Keratinocyte (primary cell): ENCODE results near the gene CD3E. TPM values are rescaled to one million over a fixed set of nuclear protein-coding genes. Genes with fewer than 3 reads are reported as not detected.

Source experiments
- DNase-seq: peaks from one replicate; pipeline ENCODE4 v3.0.0-alpha.2; 2011; ENCODE audit warnings: low read depth, missing footprints, low spot score
- FAIRE-seq: peaks from 2 replicates; lab custom pipeline; 2011; peaks lifted over from hg19 to GRCh38; lab: Jason Lieb, UNC
- H2AFZ ChIP-seq: 2 replicates; pipeline ENCODE4 v1.6.0; 2012; ENCODE audit warnings: low read length, control low read depth, inconsistent platforms; ENCODE audit not compliant: control insufficient read depth
- H3K27ac ChIP-seq: 2 replicates; pipeline ENCODE4 v1.5.1; 2011; ENCODE audit warnings: low read length; ENCODE audit not compliant: control insufficient read depth, insufficient read depth
- H3K27me3 ChIP-seq: 3 replicates; pipeline ENCODE4 v1.6.0; 2011; ENCODE audit warnings: low read length; ENCODE audit not compliant: control insufficient read depth, insufficient read depth; ENCODE audit errors: extremely low read depth
- H3K36me3 ChIP-seq, 2 experiments: 2 replicates in 1 of 2; 3 replicates in 1 of 2; pipeline ENCODE4 v1.5.1; 2011; ENCODE audit warnings: low read length in 2 of 2, mild to moderate bottlenecking in 1 of 2; ENCODE audit not compliant: control insufficient read depth in 2 of 2, insufficient read depth in 2 of 2; ENCODE audit errors: extremely low read depth in 1 of 2
- H3K4me1 ChIP-seq: 3 replicates; pipeline ENCODE4 v1.5.1; 2011; ENCODE audit warnings: low read length; ENCODE audit not compliant: control insufficient read depth, insufficient read depth; ENCODE audit errors: extremely low read depth
- H3K4me2 ChIP-seq: 3 replicates; pipeline ENCODE4 v1.6.0; 2011; ENCODE audit warnings: low read depth, low read length; ENCODE audit not compliant: control insufficient read depth, insufficient read depth; ENCODE audit errors: extremely low read depth
- H3K4me3 ChIP-seq, 3 experiments: fragments of 200-600 bp in 1 of 3; sonication (generic) in 1 of 3; 2 replicates in 2 of 3; 3 replicates in 1 of 3; pipeline ENCODE4 v1.5.1; 2011 to 2016; ENCODE audit warnings: low read length in 3 of 3, mild to moderate bottlenecking in 3 of 3, control low read depth in 2 of 3, inconsistent platforms in 1 of 3, low read depth in 1 of 3, mixed read lengths in 1 of 3, mixed run types in 1 of 3, moderate library complexity in 1 of 3; ENCODE audit not compliant: control insufficient read depth in 2 of 3, insufficient read depth in 2 of 3; ENCODE audit errors: extremely low read depth in 1 of 3
- H3K79me2 ChIP-seq: 2 replicates; pipeline ENCODE4 v1.6.0; 2012; ENCODE audit warnings: low read length; ENCODE audit not compliant: control insufficient read depth, insufficient read depth
- H3K9ac ChIP-seq: 3 replicates; pipeline ENCODE4 v1.6.0; 2011; ENCODE audit warnings: low read length; ENCODE audit not compliant: control insufficient read depth, insufficient read depth; ENCODE audit errors: extremely low read depth
- H3K9me1 ChIP-seq: 3 replicates; pipeline ENCODE4 v1.6.0; 2011; ENCODE audit warnings: low read length; ENCODE audit not compliant: control insufficient read depth, insufficient read depth; ENCODE audit errors: extremely low read depth
- H3K9me3 ChIP-seq: 2 replicates; pipeline ENCODE4 v1.5.1; 2012; ENCODE audit warnings: low read depth, low read length; ENCODE audit not compliant: control insufficient read depth
- H4K20me1 ChIP-seq: 3 replicates; pipeline ENCODE4 v1.6.0; 2011; ENCODE audit warnings: low read length; ENCODE audit not compliant: control insufficient read depth, insufficient read depth; ENCODE audit errors: extremely low read depth
- EZH2 ChIP-seq: IDR thresholded peaks from one replicate; pipeline ENCODE4 v1.6.1; 2012; ENCODE audit warnings: inconsistent platforms, mild to moderate bottlenecking, low read length, moderate library complexity
- dilution Hi-C: fragments of 300-500 bp; cut with MboI; formaldehyde crosslinking; loops from one replicate; pipeline ENCODE4 v1.7.0; 2020; ENCODE audit warnings: low sequenced_read_pairs; ENCODE audit not compliant: extremely low pct_ligation_motif_present
- polyA plus RNA-seq, 5 experiments: library from polyadenylated mRNA; depleted of rRNA in 3 of 5; stranded (reverse) in 3 of 5; stranded (forward) in 1 of 5; unstranded in 1 of 5; fragments of >200 nt; gene quantifications; 1 replicate in 1 of 5; 2 replicates in 3 of 5; 3 replicates in 1 of 5; pipeline versions ENCODE4 v1.2.1 to v1.2.3, GENCODE V29; 2011 to 2012; ENCODE audit warnings: missing spikeins in 2 of 5, low read depth in 1 of 5, low replicate concordance in 1 of 5
- small RNA-seq, 3 experiments: library from RNA; depleted of rRNA; stranded (forward); fragments of <200 nt; gene quantifications; one replicate each; pipeline ENCODE3, GENCODE V24; 2012; ENCODE audit warnings: low read depth in 3 of 3, low replicate concordance in 1 of 3; ENCODE audit not compliant: insufficient read length in 3 of 3
- TF ChIP-seq, protein P1 (sequence below), 3 experiments: IDR thresholded peaks in 1 of 3; conservative IDR thresholded peaks in 1 of 3; optimal IDR thresholded peaks in 1 of 3; 2 replicates in 2 of 3; 3 replicates in 1 of 3; pipeline versions ENCODE3 to v1.5.1; 2011; ENCODE audit warnings: low read length in 3 of 3, mild to moderate bottlenecking in 3 of 3, moderate library complexity in 2 of 3, control low read depth in 1 of 3, inconsistent platforms in 1 of 3; ENCODE audit not compliant: insufficient read depth in 2 of 3; ENCODE audit errors: extremely low read depth in 1 of 3

CD3E gene
- polyA plus RNA-seq, 1 donor (not counting 4 experiments of a cell fraction or from before 2014, with no cell fraction given): not detected

DNA sequence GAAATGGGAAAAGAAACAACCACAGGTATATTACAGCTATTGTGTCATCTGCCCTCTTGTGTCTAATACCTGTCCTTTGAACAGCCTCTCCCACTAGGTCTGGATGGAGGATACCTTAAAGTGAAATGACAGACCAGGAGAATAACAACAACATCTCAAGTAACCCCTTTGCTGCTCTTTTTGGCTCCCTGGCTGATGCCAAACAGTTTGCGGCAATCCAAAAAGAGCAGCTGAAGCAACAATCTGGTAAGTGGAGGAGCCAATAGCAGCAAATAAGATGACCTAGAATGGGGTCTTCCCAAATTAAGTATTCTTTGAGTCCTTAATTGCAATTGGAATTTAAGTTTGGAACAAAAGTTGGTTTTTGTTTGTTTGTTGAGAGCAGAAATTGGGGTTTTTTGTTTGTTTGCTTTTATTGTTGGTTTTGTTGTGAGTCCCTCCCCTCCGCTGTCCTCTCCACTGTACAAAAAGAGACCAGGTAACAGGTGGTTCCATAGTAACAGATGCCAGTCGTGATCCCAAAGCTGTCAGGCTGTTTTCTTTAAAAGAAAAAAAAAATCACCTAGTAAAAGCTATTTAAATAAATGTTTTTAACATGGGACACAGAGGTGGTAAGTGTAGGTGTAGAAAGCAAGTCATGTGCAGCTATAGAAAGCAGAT lies 60.6 kb downstream of the CD3E start:
- DNase-seq (no peak), FAIRE-seq (no peak)
- Histone ChIP-seq H3K4me1 (peaks cover 5% of the 10 kb centered on the region), H3K27me3 (no peaks in the 10 kb centered on the region), H3K9me3 (no peaks in the 10 kb centered on the region), H3K4me3 (no peak overlapping the region), H3K9me1 (no peaks in the 10 kb centered on the region), H3K9ac (no peak overlapping the region), H3K36me3 (peaks cover 9 to 26% of the 10 kb centered on the region in 2 experiments), H2AFZ (no peak overlapping the region), H3K27ac (no peak overlapping the region), H3K4me2 (no peak overlapping the region), H4K20me1 (no peaks in the 10 kb centered on the region), H3K79me2 (peaks cover 38% of the 10 kb centered on the region)
- dilution Hi-C loops: no loop called here
- TF ChIP-seq, protein P1, sequence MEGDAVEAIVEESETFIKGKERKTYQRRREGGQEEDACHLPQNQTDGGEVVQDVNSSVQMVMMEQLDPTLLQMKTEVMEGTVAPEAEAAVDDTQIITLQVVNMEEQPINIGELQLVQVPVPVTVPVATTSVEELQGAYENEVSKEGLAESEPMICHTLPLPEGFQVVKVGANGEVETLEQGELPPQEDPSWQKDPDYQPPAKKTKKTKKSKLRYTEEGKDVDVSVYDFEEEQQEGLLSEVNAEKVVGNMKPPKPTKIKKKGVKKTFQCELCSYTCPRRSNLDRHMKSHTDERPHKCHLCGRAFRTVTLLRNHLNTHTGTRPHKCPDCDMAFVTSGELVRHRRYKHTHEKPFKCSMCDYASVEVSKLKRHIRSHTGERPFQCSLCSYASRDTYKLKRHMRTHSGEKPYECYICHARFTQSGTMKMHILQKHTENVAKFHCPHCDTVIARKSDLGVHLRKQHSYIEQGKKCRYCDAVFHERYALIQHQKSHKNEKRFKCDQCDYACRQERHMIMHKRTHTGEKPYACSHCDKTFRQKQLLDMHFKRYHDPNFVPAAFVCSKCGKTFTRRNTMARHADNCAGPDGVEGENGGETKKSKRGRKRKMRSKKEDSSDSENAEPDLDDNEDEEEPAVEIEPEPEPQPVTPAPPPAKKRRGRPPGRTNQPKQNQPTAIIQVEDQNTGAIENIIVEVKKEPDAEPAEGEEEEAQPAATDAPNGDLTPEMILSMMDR (optimal IDR thresholded peaks at IDR 0.05 in 1 of 3, IDR thresholded peaks at IDR 0.05 in 1 of 3, conservative IDR thresholded peaks at IDR 0.05 in 1 of 3; ENCODE audit: extremely low read depth in 1 of 3, insufficient read depth in 2 of 3, low read length in 3 of 3): no peak
- TF ChIP-seq EZH2: no peak

Small RNA genes within 50 kb of the gene (small RNA-seq; reads per million reads assigned to genes)
- 0 reads per million in 3 experiments for gene AP001582.1

Other genes starting within 250 kb of the CD3E start
- 0.69 to 1.7 TPM (median 1.2 TPM) in 3 replicates for gene TMPRSS4, start 227.7 kb upstream of the CD3E start, polyA plus RNA-seq
- gene SMIM35, start 217.8 kb upstream of the CD3E start, polyA plus RNA-seq: not detected in 3 replicates
- gene SCN4B, start 151.9 kb upstream of the CD3E start, polyA plus RNA-seq: 6.3 to 10.8 TPM (median 7.7 TPM) in 3 replicates
- 0.48 to 0.59 TPM (median 0.56 TPM) in 3 replicates for gene SCN2B, start 128.1 kb upstream of the CD3E start, polyA plus RNA-seq
- 0.01 TPM in 1 of 3 replicates, not detected in the others for gene JAML, start 79.7 kb upstream of the CD3E start, polyA plus RNA-seq
- 6.3 to 7.9 TPM (median 6.5 TPM) in 3 replicates for gene MPZL3, start 52.4 kb upstream of the CD3E start, polyA plus RNA-seq
- 98.4 to 237 TPM (median 225 TPM) in 3 replicates for gene MPZL2, start 40.4 kb upstream of the CD3E start, polyA plus RNA-seq
- gene CD3D, start 38.0 kb downstream of the CD3E start, polyA plus RNA-seq: not detected in 3 replicates
- gene CD3G, start 39.6 kb downstream of the CD3E start, polyA plus RNA-seq: not detected in 3 replicates
- gene UBE4A, start 54.9 kb downstream of the CD3E start, polyA plus RNA-seq: 11.9 to 19.5 TPM (median 14.8 TPM) in 3 replicates
- 259 to 463 TPM (median 338 TPM) in 3 replicates for gene ATP5MG, start 96.9 kb downstream of the CD3E start, polyA plus RNA-seq
- gene KMT2A, start 131.8 kb downstream of the CD3E start, polyA plus RNA-seq: 7.6 to 14.5 TPM (median 11.7 TPM) in 3 replicates
- gene TTC36, start 222.7 kb downstream of the CD3E start, polyA plus RNA-seq: 0.12 TPM in 1 of 3 replicates, not detected in the others
- 12.9 to 21.1 TPM (median 17.4 TPM) in 3 replicates for gene TMEM25, start 226.5 kb downstream of the CD3E start, polyA plus RNA-seq